ENCODE results near the gene NELFB.
A peak's percentile ranks its signal among the peaks of the same experiment; 100 is the strongest.

NELFB gene

GRCh38 chr9:137307255-137308056 is 52.3 kb downstream of the NELFB start:
- Histone ChIP-seq H3K4me1 (ENCODE audit: control insufficient read depth in 2 of 2, insufficient read depth in 1 of 2, low read depth in 1 of 2, low read length in 2 of 2) (peaks cover 49 to 51% of the 10 kb centered on the region in 2 donors), H3K27me3 (ENCODE audit: control insufficient read depth in 3 of 3, insufficient read depth in 3 of 3, low read depth in 1 of 3, low read length in 3 of 3) (peaks cover 0 to 5% (median 3%) of the 10 kb centered on the region in 3 experiments), H2BK5ac (ENCODE audit: low read length) (peak overlapping the region; percentile 94), H3K4ac (ENCODE audit: low read length) (peak overlapping the region; percentile 37), H2BK120ac (ENCODE audit: low read depth, low read length) (no peak overlapping the region), H3K18ac (ENCODE audit: low read length) (peak overlapping the region; percentile 99), H4K91ac (ENCODE audit: low read depth, low read length, poor library complexity) (peak overlapping the region; percentile 64), H3K9ac (ENCODE audit: low read depth, low read length, poor library complexity) (peak overlapping the region; percentile 50), H3K23ac (ENCODE audit: low read depth, low read length, poor library complexity) (peak overlapping the region; percentile 73), H3K4me2 (ENCODE audit: insufficient read depth, low read length, poor library complexity, severe bottlenecking) (no peak overlapping the region), H2AFZ (ENCODE audit: low read length) (no peak overlapping the region), H2AK5ac (ENCODE audit: low read depth, low read length) (peak overlapping the region; percentile 100), H3K36me3 (replicated peaks in 1 of 2; ENCODE audit: control insufficient read depth in 2 of 2, insufficient read depth in 2 of 2, low read length in 2 of 2) (no peaks in the 10 kb centered on the region), H3K9me3 (replicated peaks in 1 of 2; ENCODE audit: control insufficient read depth in 2 of 2, insufficient read depth in 1 of 2, low read depth in 1 of 2, low read length in 2 of 2) (no peaks in the 10 kb centered on the region), H2BK15ac (ENCODE audit: low read length) (peak overlapping the region; percentile 100), H2BK12ac (ENCODE audit: low read length) (peak overlapping the region; percentile 100), H3K79me1 (ENCODE audit: low read depth, low read length) (peaks cover 2% of the 10 kb centered on the region), H3K4me3 (ENCODE audit: low read length in 2 of 2) (no peak overlapping the region), H4K8ac (ENCODE audit: low read depth, low read length) (peak overlapping the region; percentile 93), H3K27ac (replicated peaks; ENCODE audit: low read length) (peak overlapping the region; percentile 10), H3K14ac (ENCODE audit: low read length) (no peak overlapping the region)
- no peak for DNase-seq (ENCODE audit: low spot score)
- no CpG with 5 or more reads among the region's 30 CpGs for WGBS, 2 donors (ENCODE audit: extremely low coverage in 2 of 2, insufficient read length in 2 of 2, insufficient replicate concordance in 1 of 2)

GRCh38 chr9:137308057-137308619 is 53.0 kb downstream of the NELFB start:
- peaks cover 44 to 45% of the 10 kb centered on the region in 2 donors for H3K4me1 ChIP-seq (ENCODE audit: control insufficient read depth in 2 of 2, insufficient read depth in 1 of 2, low read depth in 1 of 2, low read length in 2 of 2)
- DNase-seq (ENCODE audit: low spot score) = no peak

GRCh38 chr9:137309368-137310188 is 54.5 kb downstream of the NELFB start:
- no peak overlapping the region for H3K4me2 ChIP-seq (ENCODE audit: insufficient read depth, low read length, poor library complexity, severe bottlenecking)
- H4K8ac ChIP-seq (ENCODE audit: low read depth, low read length) = no peak overlapping the region
- no peaks in the 10 kb centered on the region for H3K79me1 ChIP-seq (ENCODE audit: low read depth, low read length)
- no peaks in the 10 kb centered on the region for H3K9me3 ChIP-seq (replicated peaks in 1 of 2; ENCODE audit: control insufficient read depth in 2 of 2, insufficient read depth in 1 of 2, low read depth in 1 of 2, low read length in 2 of 2)
- H2BK5ac ChIP-seq (ENCODE audit: low read length) = peak overlapping the region; percentile 60
- H2BK15ac ChIP-seq (ENCODE audit: low read length) = peak overlapping the region; percentile 95
- H3K4me1 ChIP-seq (ENCODE audit: control insufficient read depth in 2 of 2, insufficient read depth in 1 of 2, low read depth in 1 of 2, low read length in 2 of 2) = peaks cover 45 to 49% of the 10 kb centered on the region in 2 donors
- peak overlapping the region; percentile 93 for H2AK5ac ChIP-seq (ENCODE audit: low read depth, low read length)
- H3K18ac ChIP-seq (ENCODE audit: low read length) = peak overlapping the region; percentile 76
- H3K27me3 ChIP-seq (ENCODE audit: control insufficient read depth in 3 of 3, insufficient read depth in 3 of 3, low read depth in 1 of 3, low read length in 3 of 3) = no peaks in the 10 kb centered on the region
- no peaks in the 10 kb centered on the region for H3K36me3 ChIP-seq (replicated peaks in 1 of 2; ENCODE audit: control insufficient read depth in 2 of 2, insufficient read depth in 2 of 2, low read length in 2 of 2)
- H2BK120ac ChIP-seq (ENCODE audit: low read depth, low read length) = peak overlapping the region; percentile 61
- peak overlapping the region; percentile 84 for H3K4ac ChIP-seq (ENCODE audit: low read length)
- no peak overlapping the region for H3K23ac ChIP-seq (ENCODE audit: low read depth, low read length, poor library complexity)
- no peak overlapping the region for H3K27ac ChIP-seq (replicated peaks; ENCODE audit: low read length)
- no peak overlapping the region for H3K4me3 ChIP-seq (ENCODE audit: low read length in 2 of 2)
- H2AFZ ChIP-seq (ENCODE audit: low read length) = no peak overlapping the region
- no peak overlapping the region for H3K14ac ChIP-seq (ENCODE audit: low read length)
- H3K9ac ChIP-seq (ENCODE audit: low read depth, low read length, poor library complexity) = no peak overlapping the region
- no peak overlapping the region for H4K91ac ChIP-seq (ENCODE audit: low read depth, low read length, poor library complexity)
- WGBS, 2 donors (ENCODE audit: extremely low coverage in 2 of 2, insufficient read length in 2 of 2, insufficient replicate concordance in 1 of 2) = no CpG with 5 or more reads among the region's 15 CpGs
- no peak for DNase-seq (ENCODE audit: low spot score)
- peak overlapping the region; percentile 84 for H2BK12ac ChIP-seq (ENCODE audit: low read length)

More at GRCh38 chr9:137308057-137308619, 53.0 kb downstream of the NELFB start:
- Histone ChIP-seq H3K79me1 (ENCODE audit: low read depth, low read length) (peaks cover 2% of the 10 kb centered on the region), H2BK12ac (ENCODE audit: low read length) (no peak overlapping the region), H3K27ac (replicated peaks; ENCODE audit: low read length) (no peak overlapping the region), H3K4ac (ENCODE audit: low read length) (no peak overlapping the region), H4K91ac (ENCODE audit: low read depth, low read length, poor library complexity) (no peak overlapping the region), H4K8ac (ENCODE audit: low read depth, low read length) (no peak overlapping the region), H3K9ac (ENCODE audit: low read depth, low read length, poor library complexity) (peak overlapping the region; percentile 32), H3K4me2 (ENCODE audit: insufficient read depth, low read length, poor library complexity, severe bottlenecking) (no peak overlapping the region), H2BK15ac (ENCODE audit: low read length) (no peak overlapping the region), H3K14ac (ENCODE audit: low read length) (peak overlapping the region; percentile 25), H3K23ac (ENCODE audit: low read depth, low read length, poor library complexity) (no peak overlapping the region), H3K9me3 (replicated peaks in 1 of 2; ENCODE audit: control insufficient read depth in 2 of 2, insufficient read depth in 1 of 2, low read depth in 1 of 2, low read length in 2 of 2) (no peaks in the 10 kb centered on the region), H3K4me3 (ENCODE audit: low read length in 2 of 2) (no peak overlapping the region), H2BK5ac (ENCODE audit: low read length) (no peak overlapping the region), H2BK120ac (ENCODE audit: low read depth, low read length) (no peak overlapping the region), H3K36me3 (replicated peaks in 1 of 2; ENCODE audit: control insufficient read depth in 2 of 2, insufficient read depth in 2 of 2, low read length in 2 of 2) (no peaks in the 10 kb centered on the region), H3K27me3 (ENCODE audit: control insufficient read depth in 3 of 3, insufficient read depth in 3 of 3, low read depth in 1 of 3, low read length in 3 of 3) (peaks cover 0 to 2% (median 1%) of the 10 kb centered on the region in 3 experiments), H2AK5ac (ENCODE audit: low read depth, low read length) (peak overlapping the region; percentile 100), H2AFZ (ENCODE audit: low read length) (no peak overlapping the region), H3K18ac (ENCODE audit: low read length) (peak overlapping the region; percentile 59)
- no CpG with 5 or more reads among the region's 20 CpGs for WGBS, 2 donors (ENCODE audit: extremely low coverage in 2 of 2, insufficient read length in 2 of 2, insufficient replicate concordance in 1 of 2)

All from neuronal stem cell (in vitro differentiated cells).